Thyroid gland (tissue), 4 donors: ENCODE measurements around the gene TRPC6.

ENCODE experiments used
- POLR2A ChIP-seq, 2 donors: fragments of 450-650 bp; IDR thresholded peaks; one replicate each; pipeline ENCODE4 v1.6.1; 2017; ENCODE audit warnings: antibody characterized with exemption in 2 of 2, mild to moderate bottlenecking in 2 of 2, moderate library complexity in 1 of 2
- TF ChIP-seq, protein P1 (sequence below), 6 experiments: fragments of 200-600 bp in 3 of 6; fragments of 450-650 bp in 3 of 6; sonication (generic) in 3 of 6; IDR thresholded peaks; one replicate each; pipeline ENCODE4 v1.5.1; 2016 to 2019; ENCODE audit warnings: antibody characterized with exemption in 6 of 6, mild to moderate bottlenecking in 2 of 6, inconsistent platforms in 1 of 6, moderate library complexity in 1 of 6

GRCh38 chr11:101466352-101466751, 117.5 kb downstream of the TRPC6 start:
- TF ChIP-seq, protein P1, sequence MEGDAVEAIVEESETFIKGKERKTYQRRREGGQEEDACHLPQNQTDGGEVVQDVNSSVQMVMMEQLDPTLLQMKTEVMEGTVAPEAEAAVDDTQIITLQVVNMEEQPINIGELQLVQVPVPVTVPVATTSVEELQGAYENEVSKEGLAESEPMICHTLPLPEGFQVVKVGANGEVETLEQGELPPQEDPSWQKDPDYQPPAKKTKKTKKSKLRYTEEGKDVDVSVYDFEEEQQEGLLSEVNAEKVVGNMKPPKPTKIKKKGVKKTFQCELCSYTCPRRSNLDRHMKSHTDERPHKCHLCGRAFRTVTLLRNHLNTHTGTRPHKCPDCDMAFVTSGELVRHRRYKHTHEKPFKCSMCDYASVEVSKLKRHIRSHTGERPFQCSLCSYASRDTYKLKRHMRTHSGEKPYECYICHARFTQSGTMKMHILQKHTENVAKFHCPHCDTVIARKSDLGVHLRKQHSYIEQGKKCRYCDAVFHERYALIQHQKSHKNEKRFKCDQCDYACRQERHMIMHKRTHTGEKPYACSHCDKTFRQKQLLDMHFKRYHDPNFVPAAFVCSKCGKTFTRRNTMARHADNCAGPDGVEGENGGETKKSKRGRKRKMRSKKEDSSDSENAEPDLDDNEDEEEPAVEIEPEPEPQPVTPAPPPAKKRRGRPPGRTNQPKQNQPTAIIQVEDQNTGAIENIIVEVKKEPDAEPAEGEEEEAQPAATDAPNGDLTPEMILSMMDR (IDR thresholded peaks at IDR 0.05) = no peak
- TF ChIP-seq POLR2A (IDR thresholded peaks at IDR 0.05) = peak in 1 of 2 donors; percentile 29
